Endothelial cell of umbilical vein (primary cell): Measurements from ENCODE around the gene CALCOCO1. TPM values are rescaled to one million over a fixed set of nuclear protein-coding genes. Genes with fewer than 3 reads are reported as not detected.

Source experiments
- BruUV-seq: library from RNA; stranded (reverse); fragments of 400-500 nt; replicated peaks from 2 replicates; lab custom pipeline; 2021; lab: Mats Ljungman, UMichigan
- CTCF ChIA-PET: fragments of 300-600, 350-600 bp; sonication (Branson Sonifier 250); formaldehyde crosslinking; loops from one replicate; lab custom pipeline; 2021; ENCODE audit warnings: antibody characterized with exemption, inconsistent platforms; lab: Charles Lee
- POLR2A ChIA-PET: fragments of 300-600, 350-600 bp; sonication (Branson Sonifier 250); formaldehyde crosslinking; loops from one replicate; lab custom pipeline; 2021; ENCODE audit warnings: antibody characterized with exemption, inconsistent platforms; lab: Charles Lee
- DNase-seq: peaks from one replicate; pipeline ENCODE4 v3.0.0-alpha.2; 2011; ENCODE audit warnings: low read depth, low spot score
- FAIRE-seq: peaks from 2 replicates; lab custom pipeline; 2011; peaks lifted over from hg19 to GRCh38; lab: Jason Lieb, UNC
- H2AFZ ChIP-seq: 2 replicates; pipeline ENCODE4 v1.6.0; 2012; ENCODE audit warnings: low read depth, low read length, control low read depth, inconsistent platforms
- H3K27ac ChIP-seq: 2 replicates; pipeline ENCODE4 v1.5.1; 2011; ENCODE audit warnings: low read depth, mild to moderate bottlenecking, control low read depth, low read length, moderate library complexity; ENCODE audit not compliant: insufficient read depth
- H3K27me3 ChIP-seq, 2 experiments: 2 replicates each; pipeline versions ENCODE4 v1.6.0 to v1.6.1; 2011; ENCODE audit warnings: low read length in 2 of 2, mixed read lengths in 1 of 2; ENCODE audit not compliant: control insufficient read depth in 2 of 2, insufficient read depth in 2 of 2
- H3K36me3 ChIP-seq, 2 experiments: 2 replicates in 1 of 2; 3 replicates in 1 of 2; pipeline ENCODE4 v1.5.1; 2011; ENCODE audit warnings: low read length in 2 of 2, mild to moderate bottlenecking in 1 of 2, moderate library complexity in 1 of 2; ENCODE audit not compliant: control insufficient read depth in 2 of 2, insufficient read depth in 2 of 2; ENCODE audit errors: extremely low read depth in 1 of 2
- H3K4me1 ChIP-seq: 3 replicates; pipeline ENCODE4 v1.5.1; 2011; ENCODE audit warnings: mild to moderate bottlenecking, low read length; ENCODE audit not compliant: control insufficient read depth, insufficient read depth; ENCODE audit errors: extremely low read depth
- H3K4me2 ChIP-seq: 2 replicates; pipeline ENCODE4 v1.6.1; 2011; ENCODE audit warnings: low read length, control low read depth, mixed read lengths; ENCODE audit not compliant: insufficient read depth
- H3K4me3 ChIP-seq, 3 experiments: fragments of 200-600 bp in 1 of 3; sonication (generic), shearing (Covaris generic) in 1 of 3; replicated peaks in 1 of 3; 2 replicates each; pipeline ENCODE4 v1.5.1; 2011 to 2016; ENCODE audit warnings: control low read depth in 3 of 3, low read length in 3 of 3, mild to moderate bottlenecking in 2 of 3, inconsistent platforms in 1 of 3, low read depth in 1 of 3, moderate library complexity in 1 of 3; ENCODE audit not compliant: insufficient read depth in 1 of 3
- H3K79me2 ChIP-seq: 2 replicates; pipeline ENCODE4 v1.6.0; 2012; ENCODE audit warnings: low read length, inconsistent platforms; ENCODE audit not compliant: control insufficient read depth, insufficient read depth
- H3K9ac ChIP-seq: replicated peaks from 2 replicates; pipeline ENCODE3; 2011; ENCODE audit warnings: low read length, control low read depth; ENCODE audit not compliant: insufficient read depth; ENCODE audit errors: extremely low read depth
- H3K9me1 ChIP-seq: replicated peaks from 3 replicates; pipeline ENCODE4 v1.6.0; 2011; ENCODE audit warnings: mild to moderate bottlenecking, low read length; ENCODE audit not compliant: control insufficient read depth, insufficient read depth; ENCODE audit errors: extremely low read depth
- H3K9me3 ChIP-seq: replicated peaks from 2 replicates; pipeline ENCODE4 v1.5.1; 2012; ENCODE audit warnings: low read length, inconsistent platforms; ENCODE audit not compliant: control insufficient read depth, insufficient read depth
- H4K20me1 ChIP-seq: replicated peaks from 2 replicates; pipeline ENCODE3; 2011; ENCODE audit warnings: mild to moderate bottlenecking, low read length; ENCODE audit not compliant: control insufficient read depth, insufficient read depth; ENCODE audit errors: extremely low read depth
- CTCF ChIP-seq, 2 donors: IDR thresholded peaks; 1 replicate in 1 of 2; 2 replicates in 1 of 2; pipeline ENCODE4 v1.5.1; 2011; ENCODE audit warnings: low read length in 2 of 2, mild to moderate bottlenecking in 2 of 2, moderate library complexity in 2 of 2, control low read depth in 1 of 2, inconsistent platforms in 1 of 2, low read depth in 1 of 2; ENCODE audit not compliant: insufficient read depth in 1 of 2; ENCODE audit errors: extremely low read depth in 1 of 2
- EZH2 ChIP-seq: IDR thresholded peaks from 2 replicates; pipeline ENCODE4 v1.6.1; 2012; ENCODE audit warnings: borderline replicate concordance, low read depth, mild to moderate bottlenecking, moderate library complexity, low read length, inconsistent platforms; ENCODE audit not compliant: severe bottlenecking
- FOS ChIP-seq: IDR thresholded peaks from 2 replicates; pipeline ENCODE4 v1.6.1; 2011; ENCODE audit warnings: mild to moderate bottlenecking, low read length, moderate library complexity, borderline replicate concordance; ENCODE audit not compliant: insufficient read depth
- GATA2 ChIP-seq: IDR thresholded peaks from 2 replicates; pipeline ENCODE4 v1.7.0; 2011; ENCODE audit warnings: low read depth, mild to moderate bottlenecking, moderate library complexity, mixed read lengths, low read length; ENCODE audit not compliant: insufficient read length, insufficient read depth
- JUN ChIP-seq: IDR thresholded peaks from 2 replicates; pipeline ENCODE4 v1.6.1; 2011; ENCODE audit warnings: borderline replicate concordance, low read depth; ENCODE audit not compliant: insufficient read length, insufficient read depth
- MAX ChIP-seq: IDR thresholded peaks from 2 replicates; pipeline ENCODE4 v1.6.1; 2011; ENCODE audit not compliant: insufficient read depth, insufficient read length
- MYC ChIP-seq: IDR thresholded peaks from one replicate; pipeline ENCODE4 v1.6.1; 2011; ENCODE audit warnings: mild to moderate bottlenecking, low read depth, low read length
- POLR2A ChIP-seq: IDR thresholded peaks from 2 replicates; pipeline ENCODE4 v1.6.1; 2012; ENCODE audit warnings: low read depth, mild to moderate bottlenecking, control low read depth, low read length
- POLR2AphosphoS5 ChIP-seq: IDR thresholded peaks from 2 replicates; pipeline ENCODE4 v1.6.1; 2012; ENCODE audit warnings: low read depth, mild to moderate bottlenecking, control low read depth, low read length, moderate library complexity; ENCODE audit not compliant: insufficient read depth
- dilution Hi-C: fragments of 300-500 bp; cut with MboI; formaldehyde crosslinking; loops from one replicate; pipeline ENCODE4 v1.15.0; 2019; ENCODE audit warnings: low sequenced_read_pairs; ENCODE audit not compliant: extremely low pct_ligation_motif_present
- intact Hi-C: fragments of 100-400 bp; cut with micrococcal nuclease; formaldehyde crosslinking; loops from one replicate; pipeline ENCODE4 v1.10.0; 2022
- polyA plus RNA-seq, 4 experiments: library from polyadenylated mRNA; depleted of rRNA in 3 of 4; stranded (reverse) in 3 of 4; unstranded in 1 of 4; fragments of >200 nt; gene quantifications; 2 replicates each; pipeline versions ENCODE4 v1.2.1 to v1.2.3, GENCODE V29; 2011 to 2012; ENCODE audit warnings: missing spikeins in 1 of 4
- total RNA-seq: library from RNA; stranded (reverse); gene quantifications from 2 replicates; pipeline ENCODE4 v1.2.3, GENCODE V29; 2021

The CALCOCO1 gene
- total and polyA plus RNA-seq, 2 donors (not counting 3 experiments of a cell fraction or from before 2014, with no cell fraction given) = 70.9 to 135 TPM

- ChIA-PET POLR2A (no interaction called here), CTCF (interaction anchor here (0.8 to 20.3 kb wide), 4 partner anchors 18 to 154 kb away, joined by 3 to 719 read pairs (median 4); partner anchors contain the start of gene ATP5MC2)
- dilution Hi-C loops (no loop called here), intact Hi-C loops (no loop called here)
- Histone ChIP-seq H4K20me1 (no peaks in the 10 kb centered on the region), H3K36me3 (no peaks in the 10 kb centered on the region), H3K79me2 (no peaks in the 10 kb centered on the region), H3K9me1 (no peaks in the 10 kb centered on the region), H3K27me3 (peaks cover 27 to 47% of the 10 kb centered on the region in 2 experiments), H3K4me1 (peaks cover 8% of the 10 kb centered on the region), H3K9me3 (no peaks in the 10 kb centered on the region), H3K27ac (no peak overlapping the region), H3K9ac (no peak overlapping the region), H2AFZ (peak overlapping the region; percentile 73), H3K4me2 (peak overlapping the region; percentile 30), H3K4me3 (no peak overlapping the region)
- FAIRE-seq = no peak
- no peak for TF ChIP-seq CTCF (IDR thresholded peaks at IDR 0.05; ENCODE audit: extremely low read depth in 1 of 2, insufficient read depth in 1 of 2, low read depth in 1 of 2, low read length in 2 of 2)
- no peak for TF ChIP-seq MYC
- no peak for TF ChIP-seq GATA2
- no peak for TF ChIP-seq POLR2A
- no peak for TF ChIP-seq EZH2
- no peak for TF ChIP-seq POLR2AphosphoS5
- no peak for TF ChIP-seq MAX
- TF ChIP-seq JUN = no peak
- TF ChIP-seq FOS = no peak
- no TSS peak for BruUV-seq
- no peak for DNase-seq
Observed at GRCh38 chr12:53694756-53695151, 32.5 kb downstream of the CALCOCO1 start.
